Measurements from ENCODE around the gene RFWD3. TPM values are rescaled to one million over a fixed set of nuclear protein-coding genes. Genes with fewer than 3 reads are reported as not detected.

The RFWD3 gene
- total and polyA plus RNA-seq, 2 of the 13 experiments (the other 11 are each of a cell fraction or from before 2014, with no cell fraction given), result 23.4 to 62.6 TPM

DNA sequence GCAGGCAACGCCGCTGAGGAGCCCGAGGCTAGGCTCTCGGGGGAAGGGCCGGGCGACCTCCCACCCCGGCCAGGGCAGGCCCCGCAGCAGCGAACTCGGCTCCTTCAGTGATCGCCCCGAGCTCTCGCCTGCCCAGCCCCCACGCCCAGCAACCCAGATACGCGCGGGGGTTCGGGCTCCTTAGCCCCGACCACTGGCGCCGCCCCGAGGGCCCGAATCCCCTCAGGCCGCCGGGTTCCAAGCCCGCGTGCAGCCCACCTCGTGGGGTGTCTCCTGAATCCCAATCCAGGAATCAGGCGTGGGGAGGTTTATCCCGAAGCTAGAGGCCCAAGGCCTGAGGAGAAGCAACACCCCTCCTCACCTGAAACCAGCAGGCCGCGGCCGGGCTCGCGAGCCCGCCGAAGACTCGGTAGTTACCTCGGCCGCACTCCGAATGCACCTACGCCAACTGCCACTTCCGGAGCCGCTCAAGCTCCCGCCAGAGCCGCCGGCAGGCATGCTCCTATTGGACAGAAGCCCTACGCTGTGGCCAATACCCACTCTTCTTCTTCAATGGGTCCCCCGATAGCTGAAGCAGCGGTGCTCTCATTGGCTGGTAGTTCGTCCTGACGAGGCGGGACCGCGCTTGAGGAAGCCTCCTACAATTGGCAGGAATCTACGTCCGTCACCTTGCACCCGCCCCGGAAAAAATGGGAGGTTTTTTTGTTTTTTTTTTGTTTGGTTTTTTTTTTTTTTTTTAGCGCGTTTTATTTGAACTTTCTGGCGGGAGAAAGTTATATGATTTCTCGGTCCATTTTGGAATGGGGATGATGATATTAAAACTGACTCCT lies at the start of gene RFWD3 (continued):
- TF ChIP-seq, protein P1, sequence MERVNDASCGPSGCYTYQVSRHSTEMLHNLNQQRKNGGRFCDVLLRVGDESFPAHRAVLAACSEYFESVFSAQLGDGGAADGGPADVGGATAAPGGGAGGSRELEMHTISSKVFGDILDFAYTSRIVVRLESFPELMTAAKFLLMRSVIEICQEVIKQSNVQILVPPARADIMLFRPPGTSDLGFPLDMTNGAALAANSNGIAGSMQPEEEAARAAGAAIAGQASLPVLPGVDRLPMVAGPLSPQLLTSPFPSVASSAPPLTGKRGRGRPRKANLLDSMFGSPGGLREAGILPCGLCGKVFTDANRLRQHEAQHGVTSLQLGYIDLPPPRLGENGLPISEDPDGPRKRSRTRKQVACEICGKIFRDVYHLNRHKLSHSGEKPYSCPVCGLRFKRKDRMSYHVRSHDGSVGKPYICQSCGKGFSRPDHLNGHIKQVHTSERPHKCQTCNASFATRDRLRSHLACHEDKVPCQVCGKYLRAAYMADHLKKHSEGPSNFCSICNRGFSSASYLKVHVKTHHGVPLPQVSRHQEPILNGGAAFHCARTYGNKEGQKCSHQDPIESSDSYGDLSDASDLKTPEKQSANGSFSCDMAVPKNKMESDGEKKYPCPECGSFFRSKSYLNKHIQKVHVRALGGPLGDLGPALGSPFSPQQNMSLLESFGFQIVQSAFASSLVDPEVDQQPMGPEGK (CRISPR knock-in tag; IDR thresholded peaks at IDR 0.05), result no peak; the same call in 1 of the 2 replicates
- TF ChIP-seq RAD51 (IDR thresholded peaks at IDR 0.05; ENCODE audit: borderline replicate concordance) (no peak), MED13 (CRISPR knock-in tag; IDR thresholded peaks at IDR 0.05) (no peak; the same call in 1 of the 2 replicates), MIXL1 (CRISPR knock-in tag; IDR thresholded peaks at IDR 0.05) (peak; percentile 38), ZNF552 (CRISPR knock-in tag; IDR thresholded peaks at IDR 0.05; ENCODE audit: borderline replicate concordance) (peak; percentile 82; the same call in 1 of the 2 replicates), HOXA9 (CRISPR knock-in tag; IDR thresholded peaks at IDR 0.05; ENCODE audit: borderline replicate concordance) (0 out of 2 replicates have a peak, but pooled peaks have one; percentile 47), FOSL2 (CRISPR knock-in tag; IDR thresholded peaks at IDR 0.05) (no peak), BCL6 (CRISPR knock-in tag; IDR thresholded peaks at IDR 0.05) (peak; percentile 51)
- TF ChIP-seq, protein P2, sequence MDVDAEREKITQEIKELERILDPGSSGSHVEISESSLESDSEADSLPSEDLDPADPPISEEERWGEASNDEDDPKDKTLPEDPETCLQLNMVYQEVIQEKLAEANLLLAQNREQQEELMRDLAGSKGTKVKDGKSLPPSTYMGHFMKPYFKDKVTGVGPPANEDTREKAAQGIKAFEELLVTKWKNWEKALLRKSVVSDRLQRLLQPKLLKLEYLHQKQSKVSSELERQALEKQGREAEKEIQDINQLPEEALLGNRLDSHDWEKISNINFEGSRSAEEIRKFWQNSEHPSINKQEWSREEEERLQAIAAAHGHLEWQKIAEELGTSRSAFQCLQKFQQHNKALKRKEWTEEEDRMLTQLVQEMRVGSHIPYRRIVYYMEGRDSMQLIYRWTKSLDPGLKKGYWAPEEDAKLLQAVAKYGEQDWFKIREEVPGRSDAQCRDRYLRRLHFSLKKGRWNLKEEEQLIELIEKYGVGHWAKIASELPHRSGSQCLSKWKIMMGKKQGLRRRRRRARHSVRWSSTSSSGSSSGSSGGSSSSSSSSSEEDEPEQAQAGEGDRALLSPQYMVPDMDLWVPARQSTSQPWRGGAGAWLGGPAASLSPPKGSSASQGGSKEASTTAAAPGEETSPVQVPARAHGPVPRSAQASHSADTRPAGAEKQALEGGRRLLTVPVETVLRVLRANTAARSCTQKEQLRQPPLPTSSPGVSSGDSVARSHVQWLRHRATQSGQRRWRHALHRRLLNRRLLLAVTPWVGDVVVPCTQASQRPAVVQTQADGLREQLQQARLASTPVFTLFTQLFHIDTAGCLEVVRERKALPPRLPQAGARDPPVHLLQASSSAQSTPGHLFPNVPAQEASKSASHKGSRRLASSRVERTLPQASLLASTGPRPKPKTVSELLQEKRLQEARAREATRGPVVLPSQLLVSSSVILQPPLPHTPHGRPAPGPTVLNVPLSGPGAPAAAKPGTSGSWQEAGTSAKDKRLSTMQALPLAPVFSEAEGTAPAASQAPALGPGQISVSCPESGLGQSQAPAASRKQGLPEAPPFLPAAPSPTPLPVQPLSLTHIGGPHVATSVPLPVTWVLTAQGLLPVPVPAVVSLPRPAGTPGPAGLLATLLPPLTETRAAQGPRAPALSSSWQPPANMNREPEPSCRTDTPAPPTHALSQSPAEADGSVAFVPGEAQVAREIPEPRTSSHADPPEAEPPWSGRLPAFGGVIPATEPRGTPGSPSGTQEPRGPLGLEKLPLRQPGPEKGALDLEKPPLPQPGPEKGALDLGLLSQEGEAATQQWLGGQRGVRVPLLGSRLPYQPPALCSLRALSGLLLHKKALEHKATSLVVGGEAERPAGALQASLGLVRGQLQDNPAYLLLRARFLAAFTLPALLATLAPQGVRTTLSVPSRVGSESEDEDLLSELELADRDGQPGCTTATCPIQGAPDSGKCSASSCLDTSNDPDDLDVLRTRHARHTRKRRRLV (CRISPR knock-in tag; IDR thresholded peaks at IDR 0.05), result peak; percentile 79
- TF ChIP-seq, protein P3, sequence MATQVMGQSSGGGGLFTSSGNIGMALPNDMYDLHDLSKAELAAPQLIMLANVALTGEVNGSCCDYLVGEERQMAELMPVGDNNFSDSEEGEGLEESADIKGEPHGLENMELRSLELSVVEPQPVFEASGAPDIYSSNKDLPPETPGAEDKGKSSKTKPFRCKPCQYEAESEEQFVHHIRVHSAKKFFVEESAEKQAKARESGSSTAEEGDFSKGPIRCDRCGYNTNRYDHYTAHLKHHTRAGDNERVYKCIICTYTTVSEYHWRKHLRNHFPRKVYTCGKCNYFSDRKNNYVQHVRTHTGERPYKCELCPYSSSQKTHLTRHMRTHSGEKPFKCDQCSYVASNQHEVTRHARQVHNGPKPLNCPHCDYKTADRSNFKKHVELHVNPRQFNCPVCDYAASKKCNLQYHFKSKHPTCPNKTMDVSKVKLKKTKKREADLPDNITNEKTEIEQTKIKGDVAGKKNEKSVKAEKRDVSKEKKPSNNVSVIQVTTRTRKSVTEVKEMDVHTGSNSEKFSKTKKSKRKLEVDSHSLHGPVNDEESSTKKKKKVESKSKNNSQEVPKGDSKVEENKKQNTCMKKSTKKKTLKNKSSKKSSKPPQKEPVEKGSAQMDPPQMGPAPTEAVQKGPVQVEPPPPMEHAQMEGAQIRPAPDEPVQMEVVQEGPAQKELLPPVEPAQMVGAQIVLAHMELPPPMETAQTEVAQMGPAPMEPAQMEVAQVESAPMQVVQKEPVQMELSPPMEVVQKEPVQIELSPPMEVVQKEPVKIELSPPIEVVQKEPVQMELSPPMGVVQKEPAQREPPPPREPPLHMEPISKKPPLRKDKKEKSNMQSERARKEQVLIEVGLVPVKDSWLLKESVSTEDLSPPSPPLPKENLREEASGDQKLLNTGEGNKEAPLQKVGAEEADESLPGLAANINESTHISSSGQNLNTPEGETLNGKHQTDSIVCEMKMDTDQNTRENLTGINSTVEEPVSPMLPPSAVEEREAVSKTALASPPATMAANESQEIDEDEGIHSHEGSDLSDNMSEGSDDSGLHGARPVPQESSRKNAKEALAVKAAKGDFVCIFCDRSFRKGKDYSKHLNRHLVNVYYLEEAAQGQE (IDR thresholded peaks at IDR 0.05; ENCODE audit: borderline replicate concordance in 1 of 2, low read depth in 1 of 2, low read length in 2 of 2), result peak in 1 of 2 experiments; percentile 31; a peak in 1 of 4 replicates

All from HepG2 (cell line).